ENCODE results near the gene CCDC183. TPM values are rescaled to one million over a fixed set of nuclear protein-coding genes. Genes with fewer than 3 reads are reported as not detected.

Gene CCDC183
- 0.16 TPM in 1 of 2 replicates, not detected in the other for total RNA-seq (ENCODE audit: low replicate concordance)

GRCh38 chr9:136796238-136796774 is at the start of gene CCDC183:
CCDC183 (plus strand) TSS chr9:136796338; CDS start chr9:136796398, 60 bp downstream.
- no peak within 1 kb of the TSS for H3K4me3 ChIP-seq (ENCODE audit: low read depth, low read length)
- TF ChIP-seq CTCF (IDR thresholded peaks at IDR 0.05; ENCODE audit: insufficient read depth, low read length): no peak
- DNase-seq (ENCODE audit: low read depth): no peak

DNA sequence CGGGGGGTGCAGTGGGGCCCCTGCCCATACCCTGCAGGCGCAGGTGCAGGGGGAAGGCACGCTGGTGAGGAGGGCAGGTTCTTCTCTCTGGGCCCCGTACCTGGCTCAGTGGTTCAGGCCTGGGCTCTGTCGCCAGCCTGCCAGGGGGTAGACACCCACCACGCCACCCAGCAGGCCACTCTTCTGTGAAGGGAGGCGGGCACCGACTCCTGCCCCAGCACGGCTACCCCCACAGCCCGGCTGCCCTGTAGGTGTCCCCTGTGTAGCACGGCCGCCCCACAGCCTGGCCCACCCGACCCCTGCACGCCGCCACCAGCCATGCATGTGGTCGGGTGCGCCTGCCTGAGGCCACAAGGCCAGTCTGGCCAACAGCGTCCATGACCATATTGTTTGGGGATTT is 49.5 kb upstream of the CCDC183 start:
- no peak for TF ChIP-seq CTCF (IDR thresholded peaks at IDR 0.05; ENCODE audit: insufficient read depth, low read length)

DNA sequence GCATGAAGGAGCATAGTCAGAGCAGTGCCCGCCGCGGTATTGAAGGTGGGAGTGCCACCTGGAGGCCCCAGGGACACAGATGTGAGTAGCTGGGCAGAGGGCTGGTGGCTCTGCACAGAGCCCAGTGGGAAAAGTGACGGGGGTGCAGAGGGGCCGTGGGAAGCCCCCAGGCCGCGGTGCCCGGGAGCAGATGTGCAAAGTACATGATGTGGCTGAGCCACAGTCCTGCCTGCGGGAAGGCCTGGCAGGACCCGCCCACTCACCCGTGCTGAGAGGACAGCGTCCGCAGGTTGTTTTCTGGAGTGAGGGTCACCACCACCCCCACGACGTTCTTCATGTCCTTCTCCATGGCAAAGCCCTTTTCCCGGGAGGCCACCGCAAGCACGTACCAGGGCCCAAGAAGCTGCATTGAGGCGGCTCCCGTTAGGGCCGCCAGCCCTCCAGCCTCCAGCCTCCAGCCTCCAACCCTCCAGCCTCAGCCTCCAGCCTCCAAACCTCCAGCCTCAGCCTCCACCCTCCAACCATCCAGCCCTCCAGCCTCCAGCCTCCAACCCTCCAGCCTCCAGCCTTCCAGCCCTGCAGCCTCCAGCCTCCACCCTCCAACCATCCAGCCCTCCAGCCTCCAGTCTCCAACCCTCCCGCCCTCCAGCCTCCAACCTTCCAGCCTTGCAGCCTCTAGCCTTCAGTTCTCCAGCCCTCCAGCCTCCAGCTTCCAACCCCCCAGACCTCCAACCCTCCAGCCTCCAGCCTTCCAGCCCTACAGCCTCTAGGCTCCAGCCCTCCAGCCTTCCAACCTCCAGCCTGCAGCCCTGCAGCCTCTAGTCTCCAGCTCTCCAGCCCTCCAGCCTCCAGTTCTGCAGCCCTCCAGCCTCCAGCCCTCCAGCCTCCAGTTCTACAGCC is 48.7 kb upstream of the CCDC183 start:
- DNase-seq (ENCODE audit: low read depth): no peak
- TF ChIP-seq CTCF (IDR thresholded peaks at IDR 0.05; ENCODE audit: insufficient read depth, low read length): no peak
- H3K4me3 ChIP-seq (ENCODE audit: low read depth, low read length): no peak overlapping the region

More for the DNA sequence above, 49.5 kb upstream of the CCDC183 start:
- H3K4me3 ChIP-seq (ENCODE audit: low read depth, low read length): no peak overlapping the region
- DNase-seq (ENCODE audit: low read depth): no peak

DNA sequence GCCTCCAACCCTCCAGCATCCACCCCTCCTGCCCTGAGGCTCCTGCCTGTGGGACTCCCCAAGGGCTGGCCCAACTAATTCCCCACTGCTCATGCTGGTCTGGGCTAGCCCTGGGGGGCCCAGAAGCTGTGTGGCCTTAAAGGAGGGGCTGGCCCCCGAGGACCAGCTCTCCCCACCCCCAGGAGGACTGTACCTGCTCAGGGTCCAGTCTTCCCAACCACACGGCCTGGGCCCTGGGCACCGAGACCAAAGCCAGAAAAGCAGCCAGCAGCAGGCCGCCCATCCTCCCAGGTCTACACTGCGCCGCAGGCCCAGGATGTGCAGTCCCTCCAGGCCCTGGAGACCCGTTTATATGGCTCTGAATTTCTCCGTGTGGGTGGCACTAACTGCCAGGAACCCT is 47.9 kb upstream of the CCDC183 start, which contains the start of gene LCN6:
Gene LCN6, minus strand, starts transcription at position 325 of the 400 bp plus-strand sequence. Its CDS starts 42 bp downstream, at position 283.
- no peak within 1 kb of the TSS for H3K4me3 ChIP-seq (ENCODE audit: low read depth, low read length)
- no peak for TF ChIP-seq CTCF (IDR thresholded peaks at IDR 0.05; ENCODE audit: insufficient read depth, low read length)
- no peak for DNase-seq (ENCODE audit: low read depth)

- DNase-seq (ENCODE audit: low read depth): no peak
- no peak for TF ChIP-seq CTCF (IDR thresholded peaks at IDR 0.05; ENCODE audit: insufficient read depth, low read length)
- no peak overlapping the region for H3K4me3 ChIP-seq (ENCODE audit: low read depth, low read length)
Observed at GRCh38 chr9:136748666-136749611, 47.2 kb upstream of the CCDC183 start.

DNA sequence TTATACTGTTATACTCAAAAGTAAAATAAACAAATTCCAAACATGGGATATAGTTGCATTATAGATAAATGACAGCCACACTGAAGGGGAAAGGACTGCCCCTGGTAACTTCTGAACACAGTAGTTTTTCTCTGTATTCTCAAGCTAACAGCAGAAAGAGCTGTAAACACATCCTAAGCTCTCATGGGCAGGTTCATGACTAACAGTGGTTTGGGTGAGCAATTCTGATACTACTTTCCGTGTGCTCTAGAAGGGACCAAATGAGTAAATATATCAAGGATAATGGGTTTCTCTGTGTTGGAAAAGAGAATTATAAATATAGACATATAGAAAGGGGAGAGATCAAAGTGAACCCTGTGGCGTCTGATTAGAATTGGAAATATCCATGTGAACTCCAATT is 45.6 kb upstream of the CCDC183 start:
- H3K4me3 ChIP-seq (ENCODE audit: low read depth, low read length): no peak overlapping the region
- DNase-seq (ENCODE audit: low read depth): no peak
- TF ChIP-seq CTCF (IDR thresholded peaks at IDR 0.05; ENCODE audit: insufficient read depth, low read length): no peak

Data from fibroblast of the aortic adventitia (primary cell).